Kidney epithelial cell (primary cell): ENCODE measurements around the gene BANK1. TPM values are rescaled to one million over a fixed set of nuclear protein-coding genes. Genes with fewer than 3 reads are reported as not detected.

Experiments used
- DNase-seq: peaks from one replicate; pipeline ENCODE4 v3.0.0-alpha.2; 2010; ENCODE audit warnings: low read depth
- H3K27me3 ChIP-seq: 2 replicates; pipeline ENCODE4 v1.6.0; 2011; ENCODE audit warnings: low read length; ENCODE audit not compliant: control insufficient read depth, insufficient read depth
- H3K36me3 ChIP-seq: 2 replicates; pipeline ENCODE4 v1.5.1; 2011; ENCODE audit warnings: low read length; ENCODE audit not compliant: control insufficient read depth, insufficient read depth
- H3K4me3 ChIP-seq: 2 replicates; pipeline ENCODE4 v1.5.1; 2011; ENCODE audit warnings: low read depth, mild to moderate bottlenecking, control low read depth, low read length
- total RNA-seq: library from RNA; depleted of rRNA; stranded (reverse); fragments of >200 nt; gene quantifications from 2 replicates; pipeline ENCODE4 v1.2.3, GENCODE V29; 2015
- TF ChIP-seq, protein P1 (sequence below): IDR thresholded peaks from 2 replicates; pipeline ENCODE4 v1.5.1; 2011; ENCODE audit warnings: mild to moderate bottlenecking, moderate library complexity, low read length, control low read depth, inconsistent platforms; ENCODE audit not compliant: insufficient read depth, poor library complexity, severe bottlenecking

Gene BANK1
- total RNA-seq, 1 donor from 2014 or later, result 1.8 TPM

DNA sequence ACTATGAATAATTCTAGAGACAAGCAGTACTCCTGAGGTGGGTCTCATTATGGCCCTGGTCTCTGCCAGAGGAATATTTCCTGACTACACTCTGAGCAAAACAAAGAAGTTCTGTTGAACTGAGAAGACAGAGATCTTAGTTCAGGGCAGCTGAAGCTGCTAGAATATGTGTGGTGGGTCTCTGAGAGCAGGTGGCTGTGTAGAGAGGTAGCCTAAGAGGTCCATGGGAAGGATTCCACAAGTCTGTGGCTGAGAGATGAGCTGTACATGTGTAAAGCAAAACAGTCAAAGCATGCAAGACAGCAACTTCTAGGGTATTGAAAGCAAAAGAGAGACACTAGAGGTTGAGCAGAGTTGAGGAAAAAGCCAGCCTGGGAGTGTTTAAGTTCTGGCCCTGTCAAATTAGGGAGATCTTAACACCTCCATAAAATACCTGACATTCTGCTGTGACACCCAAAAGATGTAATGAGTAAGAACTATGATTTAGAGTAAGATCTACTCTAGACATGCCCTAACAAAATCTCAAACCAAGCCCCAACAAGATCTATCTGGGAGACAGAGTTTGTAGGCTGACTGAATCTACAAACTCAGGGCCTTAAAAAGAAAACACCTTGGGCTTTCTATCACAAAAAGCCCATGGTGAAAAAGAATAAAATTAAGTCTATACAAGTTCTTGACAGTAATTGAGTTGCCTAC lies 274.4 kb downstream of the BANK1 start:
- DNase-seq, result no peak
- Histone ChIP-seq H3K27me3 (no peaks in the 10 kb centered on the region), H3K36me3 (no peaks in the 10 kb centered on the region), H3K4me3 (no peak overlapping the region)
- TF ChIP-seq, protein P1, sequence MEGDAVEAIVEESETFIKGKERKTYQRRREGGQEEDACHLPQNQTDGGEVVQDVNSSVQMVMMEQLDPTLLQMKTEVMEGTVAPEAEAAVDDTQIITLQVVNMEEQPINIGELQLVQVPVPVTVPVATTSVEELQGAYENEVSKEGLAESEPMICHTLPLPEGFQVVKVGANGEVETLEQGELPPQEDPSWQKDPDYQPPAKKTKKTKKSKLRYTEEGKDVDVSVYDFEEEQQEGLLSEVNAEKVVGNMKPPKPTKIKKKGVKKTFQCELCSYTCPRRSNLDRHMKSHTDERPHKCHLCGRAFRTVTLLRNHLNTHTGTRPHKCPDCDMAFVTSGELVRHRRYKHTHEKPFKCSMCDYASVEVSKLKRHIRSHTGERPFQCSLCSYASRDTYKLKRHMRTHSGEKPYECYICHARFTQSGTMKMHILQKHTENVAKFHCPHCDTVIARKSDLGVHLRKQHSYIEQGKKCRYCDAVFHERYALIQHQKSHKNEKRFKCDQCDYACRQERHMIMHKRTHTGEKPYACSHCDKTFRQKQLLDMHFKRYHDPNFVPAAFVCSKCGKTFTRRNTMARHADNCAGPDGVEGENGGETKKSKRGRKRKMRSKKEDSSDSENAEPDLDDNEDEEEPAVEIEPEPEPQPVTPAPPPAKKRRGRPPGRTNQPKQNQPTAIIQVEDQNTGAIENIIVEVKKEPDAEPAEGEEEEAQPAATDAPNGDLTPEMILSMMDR, result no peak

DNA sequence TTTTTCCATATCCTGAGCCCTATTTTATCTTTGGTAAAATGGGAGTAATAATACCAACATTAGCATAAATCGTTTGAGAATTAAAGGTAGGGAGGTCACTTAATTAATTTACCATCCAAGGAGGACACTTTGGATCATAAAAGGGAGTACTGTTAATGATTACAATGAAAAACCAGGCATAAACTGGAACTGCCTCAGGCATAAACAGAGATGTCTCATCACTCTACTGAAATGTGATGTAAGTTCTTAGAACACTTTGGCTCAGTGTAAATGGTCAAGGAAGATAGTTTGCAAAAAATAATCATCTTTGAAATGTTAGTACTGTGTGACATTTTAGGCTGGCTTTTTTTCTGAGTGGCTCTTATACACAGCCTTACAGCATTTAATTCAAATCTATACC lies 286.1 kb downstream of the BANK1 start:
- TF ChIP-seq, protein P1, result no peak
- no peaks in the 10 kb centered on the region for H3K27me3 ChIP-seq
- no peak overlapping the region for H3K4me3 ChIP-seq
- no peaks in the 10 kb centered on the region for H3K36me3 ChIP-seq
- DNase-seq, result peak; percentile 2

DNA sequence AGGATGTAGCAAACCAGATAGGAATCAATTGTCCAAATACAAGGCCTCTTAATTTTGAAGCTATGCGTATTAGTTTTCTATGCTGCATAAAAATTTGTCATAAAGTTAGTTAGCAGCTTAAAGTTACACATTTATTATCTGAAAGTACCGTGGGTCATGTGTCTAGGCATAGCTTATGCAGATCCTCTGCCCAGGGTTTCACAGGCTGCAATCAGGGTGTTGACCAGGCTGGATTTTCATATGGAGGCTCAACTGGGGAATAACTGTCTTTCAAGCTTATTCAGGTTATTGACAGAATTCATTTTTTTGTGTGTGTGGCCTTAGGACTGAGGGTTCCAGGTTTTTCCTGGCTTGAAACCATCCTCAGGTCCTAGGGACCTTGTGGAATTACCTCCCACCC lies 289.7 kb downstream of the BANK1 start:
- Histone ChIP-seq H3K4me3 (no peak overlapping the region), H3K27me3 (no peaks in the 10 kb centered on the region), H3K36me3 (no peaks in the 10 kb centered on the region)
- DNase-seq, result no peak
- TF ChIP-seq, protein P1, result no peak

DNA sequence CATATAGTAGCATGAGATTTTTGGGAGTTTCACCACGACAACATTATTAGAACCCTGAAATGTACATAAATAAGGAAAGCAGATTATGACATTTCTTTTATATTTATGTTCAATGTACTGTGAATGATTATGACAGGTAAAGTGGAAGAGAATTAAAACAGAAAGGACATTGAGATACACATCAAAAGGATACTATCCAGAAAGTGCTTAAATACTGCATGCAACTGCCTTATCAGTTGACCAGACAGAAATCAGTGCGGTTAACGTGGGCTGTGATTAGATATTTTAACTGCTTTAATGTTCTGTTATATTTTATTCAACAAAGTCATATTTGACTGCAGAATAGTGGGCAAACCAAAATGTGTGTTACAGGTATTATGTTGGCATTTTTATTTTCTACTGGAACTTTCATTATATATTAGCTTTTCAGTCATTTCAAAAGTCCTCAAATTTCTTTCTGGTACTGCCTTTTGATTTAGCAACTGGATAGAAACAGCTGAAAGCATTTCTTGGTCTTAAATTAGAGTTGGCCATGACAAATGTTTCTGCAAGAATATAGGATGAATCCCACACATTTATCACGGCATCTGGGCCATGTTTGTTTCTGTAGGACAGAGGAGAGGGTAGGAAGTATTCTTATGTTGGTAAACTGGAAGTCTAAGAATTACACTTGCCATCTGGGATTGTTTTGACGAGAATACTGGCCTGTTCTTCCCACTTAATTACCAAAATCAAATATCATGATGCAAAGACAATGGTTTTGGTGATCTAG lies 299.5 kb downstream of the BANK1 start:
- Histone ChIP-seq H3K36me3 (no peaks in the 10 kb centered on the region), H3K4me3 (no peak overlapping the region), H3K27me3 (no peaks in the 10 kb centered on the region)
- DNase-seq, result no peak
- TF ChIP-seq, protein P1, result no peak

DNA sequence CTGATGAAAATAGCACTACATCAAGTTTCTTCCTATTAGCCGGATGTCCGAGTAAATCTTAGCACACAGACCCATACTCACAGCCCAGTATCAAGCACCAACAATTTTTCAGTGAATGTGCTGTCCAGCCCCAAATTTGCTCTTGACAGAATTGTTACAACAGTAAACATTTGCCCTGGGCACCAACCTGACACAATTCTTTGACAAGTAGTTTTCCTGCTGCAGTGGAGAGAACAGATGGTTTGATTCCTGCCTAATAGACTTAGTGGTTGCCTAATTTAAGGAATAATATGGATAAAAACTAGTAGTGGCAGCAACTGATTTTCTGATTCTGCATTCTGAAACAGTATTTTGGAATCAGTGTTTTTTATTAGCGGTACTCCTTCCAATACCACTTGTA lies 301.1 kb downstream of the BANK1 start:
- H3K4me3 ChIP-seq, result no peak overlapping the region
- no peaks in the 10 kb centered on the region for H3K27me3 ChIP-seq
- TF ChIP-seq, protein P1, result no peak
- H3K36me3 ChIP-seq, result no peaks in the 10 kb centered on the region
- no peak for DNase-seq
